CD4-positive, CD25-positive, alpha-beta regulatory T cell (primary cell): ENCODE data around the gene RERE. TPM values are rescaled to one million over a fixed set of nuclear protein-coding genes. Genes with fewer than 3 reads are reported as not detected.
A peak's percentile ranks its signal among the peaks of the same experiment; 100 is the strongest.

Experiments used
- ATAC-seq, 2 donors: fragments of 150-1000 bp; cut with Tn5 transposase; one replicate each; pipeline ENCODE4 v1.10.0; 2021; ENCODE audit warnings: low read depth in 2 of 2, moderate number of reproducible peaks in 2 of 2, moderate library complexity in 1 of 2
- DNase-seq, 3 donors: peaks; one replicate each; pipeline versions ENCODE4 v3.0.0 to v3.0.0-alpha.2; 2012 to 2022; ENCODE audit warnings: mixed read lengths in 1 of 3
- H3K27ac ChIP-seq: one replicate; pipeline ENCODE4 v1.7.0; 2013; ENCODE audit warnings: mild to moderate bottlenecking, low read length; ENCODE audit not compliant: insufficient read depth, poor library complexity, severe bottlenecking
- H3K27me3 ChIP-seq: one replicate; pipeline ENCODE4 v1.7.0; 2013; ENCODE audit warnings: low read length; ENCODE audit not compliant: control insufficient read depth, insufficient read depth
- H3K36me3 ChIP-seq: one replicate; pipeline ENCODE4 v1.7.0; 2013; ENCODE audit warnings: mild to moderate bottlenecking, low read length, moderate library complexity; ENCODE audit not compliant: control insufficient read depth, insufficient read depth
- H3K4me1 ChIP-seq: 2 replicates; pipeline ENCODE4 v1.7.0; 2013; ENCODE audit warnings: mild to moderate bottlenecking, low read length; ENCODE audit not compliant: insufficient read depth, control insufficient read depth, poor library complexity, severe bottlenecking
- H3K4me3 ChIP-seq: one replicate; pipeline ENCODE4 v1.7.0; 2013; ENCODE audit warnings: low read depth, mild to moderate bottlenecking, low read length, moderate library complexity
- H3K9me3 ChIP-seq, 2 experiments: 1 replicate in 1 of 2; 2 replicates in 1 of 2; pipeline ENCODE4 v1.7.0; 2013; ENCODE audit warnings: low read length in 2 of 2, mild to moderate bottlenecking in 1 of 2, moderate library complexity in 1 of 2; ENCODE audit not compliant: control insufficient read depth in 2 of 2
- H3K27ac Mint-ChIP-seq, 3 donors: one replicate each; pipeline ENCODE4 v1.8.0; 2020 to 2022; ENCODE audit warnings: mild to moderate bottlenecking in 3 of 3, mixed read lengths in 3 of 3, moderate library complexity in 2 of 3
- H3K27me3 Mint-ChIP-seq: one replicate; pipeline ENCODE4 v1.8.0; 2022; ENCODE audit warnings: mild to moderate bottlenecking, mixed read lengths
- H3K36me3 Mint-ChIP-seq: one replicate; pipeline ENCODE4 v1.8.0; 2020; ENCODE audit warnings: mixed read lengths
- H3K4me1 Mint-ChIP-seq, 4 donors: one replicate each; pipeline ENCODE4 v1.8.0; 2020 to 2022; ENCODE audit warnings: mixed read lengths in 4 of 4, mild to moderate bottlenecking in 1 of 4
- H3K4me3 Mint-ChIP-seq, 4 donors: one replicate each; pipeline ENCODE4 v1.8.0; 2020 to 2022; ENCODE audit warnings: mild to moderate bottlenecking in 4 of 4, mixed read lengths in 4 of 4, moderate library complexity in 3 of 4
- H3K9me3 Mint-ChIP-seq, 7 donors: one replicate each; pipeline ENCODE4 v1.8.0; 2020 to 2022; ENCODE audit warnings: mixed read lengths in 7 of 7, mild to moderate bottlenecking in 3 of 7, moderate library complexity in 2 of 7
- polyA plus RNA-seq, 4 donors: library from polyadenylated mRNA; unstranded; fragments of 300-500 nt; fragmentation: Illumina TruSeq; gene quantifications; one replicate each; pipeline ENCODE4 v1.2.3, GENCODE V29; 2021
- total RNA-seq: library from RNA; stranded (reverse); gene quantifications from one replicate; pipeline ENCODE4 v1.2.3, GENCODE V29; 2022

The RERE gene
- total and polyA plus RNA-seq, 5 donors from 2014 or later = 3.1 to 127 (median 5.7) TPM

DNA sequence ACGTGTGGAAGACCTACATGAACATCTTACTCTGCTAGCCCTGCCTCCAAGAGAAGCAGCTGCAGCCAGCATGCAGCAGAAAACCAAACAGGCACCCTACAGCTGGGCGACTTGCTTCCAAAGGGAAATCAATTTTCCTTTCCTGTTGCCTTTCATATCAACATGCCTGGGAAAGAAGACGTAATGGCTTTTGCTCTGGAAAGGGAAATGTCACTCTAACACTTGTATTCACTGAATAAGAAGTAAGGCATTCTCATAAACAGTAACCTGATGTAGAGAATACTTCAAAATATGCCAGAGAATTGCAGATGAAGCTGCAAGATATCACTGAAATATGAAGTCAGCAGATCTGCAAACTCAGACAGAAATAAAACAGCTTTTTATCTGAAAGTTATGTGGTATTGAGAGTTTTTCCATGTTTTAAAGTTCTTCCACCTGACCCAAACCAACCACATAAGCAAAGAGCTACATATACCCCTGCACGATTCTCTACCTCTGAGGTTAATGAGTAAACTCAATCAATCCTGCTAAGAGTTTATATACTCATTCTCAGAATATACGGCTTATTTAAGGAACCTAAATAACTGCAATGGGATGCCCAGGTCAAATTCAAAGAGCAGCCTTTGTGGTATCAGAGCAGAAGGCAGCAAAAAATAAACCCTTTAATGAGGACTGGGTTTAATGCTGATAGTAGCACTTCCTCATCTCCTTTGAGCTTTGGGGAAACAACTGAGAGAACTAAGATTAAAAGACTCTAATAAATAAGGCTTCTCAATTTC is 150.9 kb downstream of the RERE start:
- Histone ChIP-seq H3K27me3 (no peaks in the 10 kb centered on the region), H3K9me3 (no peaks in the 10 kb centered on the region), H3K27ac (no peak overlapping the region), H3K4me1 (peaks cover 32% of the 10 kb centered on the region), H3K4me3 (no peak overlapping the region), H3K36me3 (no peaks in the 10 kb centered on the region)
- peak overlapping the region in 1 of 3 donors; percentile 39 for H3K27ac Mint-ChIP-seq
- H3K36me3 Mint-ChIP-seq = no peaks in the 10 kb centered on the region
- peaks cover 18 to 36% (median 30%) of the 10 kb centered on the region in 4 donors for H3K4me1 Mint-ChIP-seq
- H3K27me3 Mint-ChIP-seq = no peaks in the 10 kb centered on the region
- ATAC-seq = no peak
- H3K4me3 Mint-ChIP-seq = peak overlapping the region in 1 of 4 donors; percentile 2
- no peaks in the 10 kb centered on the region for H3K9me3 Mint-ChIP-seq
- no peak for DNase-seq

DNA sequence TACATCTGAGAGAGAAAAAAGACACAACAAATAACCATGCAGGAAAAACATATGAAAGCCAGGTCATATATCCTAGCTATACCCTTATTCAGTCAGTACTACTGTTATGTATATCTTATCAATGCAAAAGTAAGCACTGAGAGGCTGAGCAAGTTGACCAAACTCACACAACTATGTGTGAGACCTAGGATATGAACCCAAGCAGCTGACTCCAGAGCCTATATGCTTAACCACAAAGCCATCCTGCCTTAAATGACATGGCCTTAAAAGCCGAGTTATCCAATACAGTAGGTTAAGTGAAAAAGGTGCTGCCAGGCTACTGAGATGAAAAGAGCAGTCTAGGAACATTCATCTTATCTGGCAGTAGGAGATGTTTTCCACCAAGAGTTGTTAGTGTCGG is 151.6 kb downstream of the RERE start:
- no peak overlapping the region for H3K4me3 Mint-ChIP-seq
- Histone ChIP-seq H3K36me3 (no peaks in the 10 kb centered on the region), H3K4me1 (peaks cover 39% of the 10 kb centered on the region), H3K4me3 (no peak overlapping the region), H3K27me3 (no peaks in the 10 kb centered on the region), H3K9me3 (no peaks in the 10 kb centered on the region), H3K27ac (no peak overlapping the region)
- no peaks in the 10 kb centered on the region for H3K9me3 Mint-ChIP-seq
- H3K36me3 Mint-ChIP-seq = no peaks in the 10 kb centered on the region
- no peak overlapping the region for H3K27ac Mint-ChIP-seq
- ATAC-seq = no peak
- H3K4me1 Mint-ChIP-seq = peaks cover 12 to 28% (median 23%) of the 10 kb centered on the region in 4 donors
- H3K27me3 Mint-ChIP-seq = no peaks in the 10 kb centered on the region
- DNase-seq = peak in 1 of 3 donors; percentile 42

DNA sequence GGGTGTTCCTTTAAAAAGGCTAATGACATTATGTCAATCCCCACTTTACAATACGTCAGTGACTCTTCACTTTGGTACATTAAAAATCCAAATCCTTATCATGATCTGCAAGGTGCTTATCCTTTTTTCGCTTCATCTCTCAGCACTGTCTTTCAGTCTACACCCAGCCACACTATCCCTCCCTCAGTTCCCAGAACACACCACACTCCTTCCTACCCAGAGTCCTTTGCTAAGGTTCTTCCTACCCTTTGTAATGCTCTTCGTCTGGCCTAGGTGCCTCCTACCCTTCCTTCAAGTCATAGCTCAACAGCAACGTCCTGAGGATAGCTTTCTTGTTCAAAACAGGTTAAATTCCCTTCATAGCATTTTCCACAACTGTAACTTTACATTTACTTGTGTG is 152.6 kb downstream of the RERE start:
- no peaks in the 10 kb centered on the region for H3K27me3 ChIP-seq
- Mint-ChIP-seq H3K9me3 (no peaks in the 10 kb centered on the region), H3K36me3 (no peaks in the 10 kb centered on the region), H3K4me1 (peaks cover 7 to 19% (median 14%) of the 10 kb centered on the region in 4 donors), H3K27me3 (no peaks in the 10 kb centered on the region), H3K27ac (no peak overlapping the region), H3K4me3 (no peak overlapping the region)
- H3K9me3 ChIP-seq = no peaks in the 10 kb centered on the region
- DNase-seq (no peak), ATAC-seq (no peak)
- H3K36me3 ChIP-seq = no peaks in the 10 kb centered on the region
- H3K4me3 ChIP-seq = no peak overlapping the region
- peaks cover 37% of the 10 kb centered on the region for H3K4me1 ChIP-seq
- no peak overlapping the region for H3K27ac ChIP-seq

DNA sequence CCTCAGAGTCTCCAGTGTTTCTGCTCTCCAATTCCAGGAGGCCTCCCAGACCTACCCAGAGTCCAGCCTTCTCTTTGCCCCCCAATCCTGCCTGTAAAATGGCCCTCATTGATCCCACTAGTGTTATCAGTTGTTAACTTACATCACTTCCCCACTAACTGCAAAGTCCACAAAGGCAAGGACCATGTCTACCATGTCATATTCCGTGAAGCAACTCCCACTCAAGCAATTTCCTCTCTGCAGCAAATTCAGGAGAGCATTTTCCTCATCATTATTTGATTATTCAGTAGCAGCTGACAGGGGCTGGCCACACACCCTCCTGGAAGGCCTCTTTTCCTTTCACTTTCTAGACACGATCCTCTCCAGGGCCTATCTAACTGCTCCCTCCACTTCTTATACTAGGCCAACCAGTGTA is 153.5 kb downstream of the RERE start:
- no peak overlapping the region for H3K27ac Mint-ChIP-seq
- Histone ChIP-seq H3K36me3 (no peaks in the 10 kb centered on the region), H3K27me3 (no peaks in the 10 kb centered on the region), H3K4me1 (peaks cover 34% of the 10 kb centered on the region), H3K4me3 (peak overlapping the region; percentile 55), H3K9me3 (no peaks in the 10 kb centered on the region), H3K27ac (no peak overlapping the region)
- H3K27me3 Mint-ChIP-seq = no peaks in the 10 kb centered on the region
- no peak overlapping the region for H3K4me3 Mint-ChIP-seq
- ATAC-seq = peak; percentile 56 to 65
- H3K36me3 Mint-ChIP-seq = peaks cover 1% of the 10 kb centered on the region
- H3K9me3 Mint-ChIP-seq = no peaks in the 10 kb centered on the region
- peak in 1 of 3 donors; percentile 67 for DNase-seq
- H3K4me1 Mint-ChIP-seq = peaks cover 0 to 11% (median 7%) of the 10 kb centered on the region in 4 donors

DNA sequence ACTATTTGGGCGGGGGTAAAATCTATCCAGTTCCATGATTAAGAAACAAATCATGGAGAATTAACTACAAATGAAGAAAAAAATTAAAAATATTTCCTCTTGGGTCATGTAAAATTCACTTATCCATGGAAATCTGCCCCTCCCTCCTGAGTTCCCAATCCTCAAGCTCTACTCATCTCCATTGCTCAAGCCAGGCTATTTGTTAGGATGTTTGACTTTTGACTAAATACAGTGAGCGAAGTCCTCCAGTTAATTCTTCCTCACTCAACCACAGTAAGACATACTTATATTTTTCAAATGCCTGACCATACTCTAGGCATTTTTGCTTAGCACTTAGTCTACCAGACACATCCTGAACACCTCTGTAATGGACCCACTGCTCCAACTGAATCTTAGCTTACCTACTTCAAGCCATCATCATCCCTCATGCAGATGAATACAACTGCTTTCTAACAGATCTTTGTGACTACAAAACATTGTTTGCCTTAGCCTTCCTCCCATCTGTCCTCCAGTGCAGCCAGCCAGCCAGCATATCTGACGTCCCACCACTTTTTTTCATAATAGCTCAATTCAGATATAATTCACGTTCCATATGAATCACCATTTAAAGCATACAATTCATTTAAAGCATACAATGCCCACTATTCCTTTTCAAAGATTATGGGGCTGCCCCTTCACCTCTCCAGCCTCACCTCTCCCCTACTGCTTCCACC is 154.2 kb downstream of the RERE start:
- no peak overlapping the region for H3K27ac ChIP-seq
- H3K27me3 ChIP-seq = no peaks in the 10 kb centered on the region
- no peak overlapping the region for H3K4me3 ChIP-seq
- H3K9me3 Mint-ChIP-seq = no peaks in the 10 kb centered on the region
- H3K4me1 Mint-ChIP-seq = peaks cover 0 to 9% (median 5%) of the 10 kb centered on the region in 4 donors
- H3K27ac Mint-ChIP-seq = no peak overlapping the region
- peaks cover 34% of the 10 kb centered on the region for H3K4me1 ChIP-seq
- DNase-seq (no peak), ATAC-seq (no peak)
- no peaks in the 10 kb centered on the region for H3K27me3 Mint-ChIP-seq
- no peaks in the 10 kb centered on the region for H3K36me3 ChIP-seq
- H3K4me3 Mint-ChIP-seq = no peak overlapping the region
- no peaks in the 10 kb centered on the region for H3K9me3 ChIP-seq
- H3K36me3 Mint-ChIP-seq = peaks cover 4% of the 10 kb centered on the region

DNA sequence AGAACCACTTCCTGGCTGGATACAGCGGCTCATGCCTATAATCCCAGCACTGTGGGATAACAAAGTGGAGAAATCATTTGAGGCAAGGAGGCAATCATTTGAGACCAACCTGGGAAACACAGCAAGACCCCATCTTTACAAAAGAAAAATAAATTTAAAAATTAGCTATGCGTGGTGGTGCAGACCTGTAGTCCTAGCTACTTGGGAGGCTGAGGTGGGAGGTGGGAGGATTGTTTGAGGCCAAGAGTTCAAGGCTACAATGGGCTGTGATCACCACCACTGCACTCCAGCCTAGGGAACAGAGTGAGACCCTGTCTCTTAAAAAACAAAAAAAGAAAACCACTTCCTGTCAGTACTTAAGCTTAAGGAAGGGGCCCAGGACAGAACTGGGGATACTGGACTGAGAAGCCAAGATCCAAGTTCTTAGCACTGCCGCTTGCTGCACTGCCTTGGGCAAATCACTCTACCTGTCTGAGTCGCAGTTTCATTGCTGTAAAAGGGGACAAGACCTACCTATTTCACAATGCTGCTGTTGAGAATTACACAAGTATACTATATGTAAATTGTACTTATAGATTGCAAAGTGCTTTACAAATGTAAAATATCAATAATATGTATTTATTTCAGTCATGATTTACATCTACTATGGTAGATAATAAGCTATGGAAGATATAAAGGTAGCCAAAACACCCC is 154.9 kb downstream of the RERE start:
- Histone ChIP-seq H3K9me3 (no peaks in the 10 kb centered on the region), H3K4me1 (peaks cover 34% of the 10 kb centered on the region), H3K27me3 (no peaks in the 10 kb centered on the region), H3K4me3 (no peak overlapping the region), H3K36me3 (no peaks in the 10 kb centered on the region), H3K27ac (no peak overlapping the region)
- Mint-ChIP-seq H3K9me3 (no peaks in the 10 kb centered on the region), H3K4me3 (no peak overlapping the region), H3K27me3 (no peaks in the 10 kb centered on the region), H3K27ac (peak overlapping the region in 1 of 3 donors; percentile 11), H3K36me3 (peaks cover 4% of the 10 kb centered on the region), H3K4me1 (peaks cover 2 to 9% (median 5%) of the 10 kb centered on the region in 4 donors)
- peak in 1 of 3 donors; percentile 30 for DNase-seq
- no peak for ATAC-seq

DNA sequence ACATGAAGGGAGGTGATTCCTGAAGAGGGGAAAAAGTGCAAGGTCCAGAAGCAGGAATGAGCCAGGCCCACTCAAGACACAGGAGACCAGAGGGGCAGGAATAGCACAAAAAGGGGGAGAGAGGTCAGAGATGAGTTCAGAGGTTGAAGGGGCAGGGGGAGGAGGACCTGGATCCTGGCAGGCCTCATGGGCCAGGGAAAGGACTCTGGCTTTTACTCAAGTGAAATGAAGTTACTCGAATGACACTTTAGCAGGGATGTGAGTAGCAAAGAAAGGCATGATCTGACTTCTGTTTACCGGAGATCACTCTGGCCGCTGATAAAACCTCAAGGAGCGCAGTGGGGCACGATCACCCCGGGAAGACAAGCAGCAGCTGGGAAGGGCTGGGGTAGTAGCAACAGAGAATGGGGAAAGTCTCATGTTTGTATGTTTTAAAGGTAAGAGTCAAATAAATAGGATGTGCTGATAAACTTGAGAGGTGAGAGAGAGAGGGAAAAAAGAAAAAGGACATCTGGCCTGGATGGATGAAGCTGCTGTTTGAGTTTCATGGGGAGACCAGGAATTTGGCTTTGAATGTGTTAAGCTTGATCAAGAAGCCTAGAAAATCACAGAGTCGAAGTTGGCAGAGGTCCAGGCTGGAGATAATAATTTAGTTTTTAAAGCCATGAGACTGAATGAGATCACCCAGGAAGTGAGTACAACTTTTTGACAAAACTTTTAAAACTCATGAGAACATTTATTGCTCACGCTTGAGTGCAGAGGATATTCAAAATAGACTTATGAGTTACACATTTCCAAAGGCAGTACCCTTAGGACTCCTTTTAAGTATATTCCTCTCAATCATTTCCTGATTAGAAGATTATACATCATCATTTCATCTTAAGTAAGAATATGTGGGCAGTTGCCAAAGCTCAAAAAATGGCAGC is 156.0 kb downstream of the RERE start:
- no peaks in the 10 kb centered on the region for H3K9me3 Mint-ChIP-seq
- DNase-seq (peak in 1 of 3 donors; percentile 54), ATAC-seq (peak; percentile 41 to 42)
- H3K36me3 Mint-ChIP-seq = peaks cover 4% of the 10 kb centered on the region
- Histone ChIP-seq H3K9me3 (no peaks in the 10 kb centered on the region), H3K36me3 (no peaks in the 10 kb centered on the region), H3K4me3 (no peak overlapping the region), H3K4me1 (peaks cover 34% of the 10 kb centered on the region), H3K27me3 (no peaks in the 10 kb centered on the region), H3K27ac (no peak overlapping the region)
- H3K4me1 Mint-ChIP-seq = peaks cover 2 to 7% (median 4%) of the 10 kb centered on the region in 4 donors
- no peaks in the 10 kb centered on the region for H3K27me3 Mint-ChIP-seq
- H3K4me3 Mint-ChIP-seq = no peak overlapping the region
- H3K27ac Mint-ChIP-seq = no peak overlapping the region
